Umbilical cord (tissue), 2 donors: ENCODE results near the gene HMGXB3. TPM values are rescaled to one million over a fixed set of nuclear protein-coding genes. Genes with fewer than 3 reads are reported as not detected.

Source experiments
- DNase-seq: peaks from one replicate; pipeline ENCODE4 v3.0.0-alpha.2; 2015; ENCODE audit warnings: low spot score
- total RNA-seq: library from RNA; depleted of rRNA; stranded (reverse); fragments of >200 nt; gene quantifications from one replicate; pipeline ENCODE4 v1.2.3, GENCODE V29; 2014; ENCODE audit warnings: low replicate concordance; ENCODE audit not compliant: insufficient read depth

The HMGXB3 gene
- total RNA-seq, 1 donor from 2014 or later = 16.4 TPM

- DNase-seq = no peak
These were observed 66.4 kb downstream of the HMGXB3 start for GRCh38 chr5:150066901-150067396.

- no peak for DNase-seq
These were observed 66.9 kb downstream of the HMGXB3 start for GRCh38 chr5:150067405-150067960.

GRCh38 chr5:150068071-150068470, 67.5 kb downstream of the HMGXB3 start:
- DNase-seq = no peak

- DNase-seq = no peak
These were observed 67.9 kb downstream of the HMGXB3 start for GRCh38 chr5:150068472-150068871.

- no peak for DNase-seq
These were observed 68.6 kb downstream of the HMGXB3 start for GRCh38 chr5:150068961-150069645.

- no peak for DNase-seq
These were observed 69.4 kb downstream of the HMGXB3 start for GRCh38 chr5:150069672-150070627.

GRCh38 chr5:150070821-150071220, 70.3 kb downstream of the HMGXB3 start:
- no peak for DNase-seq

GRCh38 chr5:150073086-150073625, 72.6 kb downstream of the HMGXB3 start:
- DNase-seq = no peak

GRCh38 chr5:150073677-150074076, 73.1 kb downstream of the HMGXB3 start:
- DNase-seq = no peak

GRCh38 chr5:150075233-150075632, 74.7 kb downstream of the HMGXB3 start:
- no peak for DNase-seq

- DNase-seq = no peak
These were observed 75.3 kb downstream of the HMGXB3 start for GRCh38 chr5:150075806-150076205.

GRCh38 chr5:150077060-150077459, 76.5 kb downstream of the HMGXB3 start:
- no peak for DNase-seq

GRCh38 chr5:150077996-150078801, 77.7 kb downstream of the HMGXB3 start:
- DNase-seq = no peak

- DNase-seq = no peak
These were observed 78.5 kb downstream of the HMGXB3 start for GRCh38 chr5:150078802-150079689.

GRCh38 chr5:150079909-150080461, 79.4 kb downstream of the HMGXB3 start:
- DNase-seq = no peak

GRCh38 chr5:150080696-150081435, 80.3 kb downstream of the HMGXB3 start:
- no peak for DNase-seq

- peak; percentile 73 for DNase-seq
These were observed 81.2 kb downstream of the HMGXB3 start for GRCh38 chr5:150081541-150082283.

- DNase-seq = no peak
These were observed 81.8 kb downstream of the HMGXB3 start for GRCh38 chr5:150082374-150082773.
